ENCODE measurements around the gene YPEL1. TPM values are rescaled to one million over a fixed set of nuclear protein-coding genes. Genes with fewer than 3 reads are reported as not detected.

YPEL1 gene
- total and polyA plus RNA-seq, 12 donors: 1.5 to 14.6 (median 7.6) TPM

- no peak for TF ChIP-seq CTCF (IDR thresholded peaks at IDR 0.05)
- DNase-seq: no peak
- H3K27me3 ChIP-seq: no peaks in the 10 kb centered on the region
- peaks cover 5 to 20% (median 13%) of the 10 kb centered on the region in 9 donors for H3K4me1 ChIP-seq
- ATAC-seq: no peak
- H3K9me3 ChIP-seq: no peaks in the 10 kb centered on the region
- no peak overlapping the region for H3K4me3 ChIP-seq
- intact Hi-C loops (cut with DNase I): loop anchor here in 3 of 10 donors (5.0 to 10.0 kb wide), 2 partner anchors 78 to 130 kb away; partner anchors contain the start of gene MAPK1 (in 3 of the 3)
- WGBS, 2 donors: 76 to 83% methylated on average over 9 of the region's 9 CpGs
- no peak overlapping the region for H3K27ac ChIP-seq
- no peaks in the 10 kb centered on the region for H3K36me3 ChIP-seq
Measured at GRCh38 chr22:21736948-21737347, 1.4 kb upstream of the YPEL1 start.

GRCh38 chr22:21736084-21736642 lies 569 bp upstream of the YPEL1 start:
- H3K27ac ChIP-seq: peak overlapping the region in 6 of 10 donors; percentile 19 to 59 (median 56)
- 8 to 9% methylated on average over 44 to 65 of the region's 65 CpGs for WGBS, 2 donors
- DNase-seq (no peak), ATAC-seq (peak in 3 of 8 donors; percentile 3 to 68 (median 23))
- no peaks in the 10 kb centered on the region for H3K27me3 ChIP-seq
- intact Hi-C loops (cut with DNase I): loop anchor here in 3 of 10 donors (5.0 to 10.0 kb wide), 2 partner anchors 79 to 131 kb away; partner anchors contain the start of gene MAPK1 (in 3 of the 3)
- no peak for TF ChIP-seq CTCF (IDR thresholded peaks at IDR 0.05)
- no peaks in the 10 kb centered on the region for H3K9me3 ChIP-seq
- peak overlapping the region in 9 of 10 donors; percentile 47 to 80 (median 64) for H3K4me3 ChIP-seq
- no peaks in the 10 kb centered on the region for H3K36me3 ChIP-seq
- peaks cover 5 to 20% (median 13%) of the 10 kb centered on the region in 9 donors for H3K4me1 ChIP-seq

- peaks cover 5 to 20% (median 13%) of the 10 kb centered on the region in 9 donors for H3K4me1 ChIP-seq
- 15 to 17% methylated on average over 8 of the region's 8 CpGs for WGBS, 2 donors
- no peak for TF ChIP-seq CTCF (IDR thresholded peaks at IDR 0.05)
- no peaks in the 10 kb centered on the region for H3K9me3 ChIP-seq
- DNase-seq (no peak), ATAC-seq (no peak)
- no peaks in the 10 kb centered on the region for H3K36me3 ChIP-seq
- H3K4me3 ChIP-seq: peak overlapping the region; percentile 29 to 80 (median 65)
- H3K27ac ChIP-seq: peak overlapping the region in 8 of 10 donors; percentile 64 to 86 (median 76)
- H3K27me3 ChIP-seq: no peaks in the 10 kb centered on the region
- intact Hi-C loops (cut with DNase I): loop anchor here in 3 of 10 donors (5.0 to 10.0 kb wide), 2 partner anchors 80 to 133 kb away; partner anchors contain the start of gene MAPK1 (in 3 of the 3)
Measured at GRCh38 chr22:21734540-21735199, 924 bp downstream of the YPEL1 start.

GRCh38 chr22:21731503-21731902 lies 4.1 kb downstream of the YPEL1 start:
- Histone ChIP-seq H3K36me3 (peaks cover 0 to 3% (median 0%) of the 10 kb centered on the region in 9 donors), H3K4me3 (no peak overlapping the region), H3K4me1 (peaks cover 5 to 19% (median 13%) of the 10 kb centered on the region in 9 donors), H3K27ac (no peak overlapping the region), H3K27me3 (no peaks in the 10 kb centered on the region), H3K9me3 (no peaks in the 10 kb centered on the region)
- DNase-seq: no peak
- TF ChIP-seq CTCF (IDR thresholded peaks at IDR 0.05): no peak
- intact Hi-C loops (cut with DNase I): loop anchor here in 1 of 10 donors (10.0 kb wide), 1 partner anchor 83 kb away; no protein-coding TSS in a partner anchor
- 83 to 91% methylated on average over 5 of the region's 5 CpGs for WGBS, 2 donors
- ATAC-seq: no peak

Measured in heart right ventricle (tissue), 16 donors.